ENCODE results near the gene MRFAP1L1. TPM values are rescaled to one million over a fixed set of nuclear protein-coding genes. Genes with fewer than 3 reads are reported as not detected.

Gene MRFAP1L1
- total and polyA plus RNA-seq, 9 of the 15 experiments (the other 6 are each of a cell fraction or from before 2014, with no cell fraction given): 37.6 to 111 (median 83.8) TPM

GRCh38 chr4:6709230-6710114, at the start of gene MRFAP1L1 (continued):
- TF ChIP-seq MGA (IDR thresholded peaks at IDR 0.05): peak; percentile 97
- TF ChIP-seq TRIM24 (IDR thresholded peaks at IDR 0.05): no peak
- peak; percentile 86 for TF ChIP-seq TAF1 (IDR thresholded peaks at IDR 0.05; ENCODE audit: control insufficient read depth, extremely low read depth, insufficient read depth, low read length, severe bottlenecking)
- 0 out of 2 replicates have a peak, but pooled peaks have one; percentile 48 for TF ChIP-seq ZNF589 (CRISPR knock-in tag; IDR thresholded peaks at IDR 0.05; ENCODE audit: low read depth)
- peak; percentile 84 for TF ChIP-seq ZNF592 (IDR thresholded peaks at IDR 0.05)
- peak; percentile 54 for TF ChIP-seq EGR1 (conservative IDR thresholded peaks at IDR 0.05)
- no peak for TF ChIP-seq ARID2 (IDR thresholded peaks at IDR 0.05)
- no peak for TF ChIP-seq RB1 (IDR thresholded peaks at IDR 0.05; ENCODE audit: low read depth)
- TF ChIP-seq TBP (optimal IDR thresholded peaks at IDR 0.05; ENCODE audit: low read depth, low read length): peak; percentile 62
- TF ChIP-seq BRD4 (IDR thresholded peaks at IDR 0.05): no peak; the same call in 1 of the 2 replicates
- TF ChIP-seq ZNF551 (CRISPR knock-in tag; IDR thresholded peaks at IDR 0.05): no peak
- TF ChIP-seq ZNF584 (CRISPR knock-in tag; IDR thresholded peaks at IDR 0.05; ENCODE audit: low read depth): no peak
